HFFc6 (cell line): ENCODE measurements around the gene MRM2. TPM values are rescaled to one million over a fixed set of nuclear protein-coding genes. Genes with fewer than 3 reads are reported as not detected.

Experiments
- DNase-seq: peaks from one replicate; pipeline ENCODE4 v3.0.0-alpha.2; 2018
- H3K27ac Mint-ChIP-seq: 2 replicates; pipeline ENCODE4 v1.8.0; 2020; ENCODE audit warnings: mild to moderate bottlenecking, mixed read lengths
- H3K27me3 Mint-ChIP-seq: 2 replicates; pipeline ENCODE4 v1.8.0; 2021; ENCODE audit warnings: mild to moderate bottlenecking, moderate library complexity, mixed read lengths; ENCODE audit not compliant: insufficient read depth
- H3K36me3 Mint-ChIP-seq: 2 replicates; pipeline ENCODE4 v1.8.0; 2021; ENCODE audit warnings: low read depth, mixed read lengths
- H3K4me1 Mint-ChIP-seq: 2 replicates; pipeline ENCODE4 v1.8.0; 2020; ENCODE audit warnings: low read depth, mixed read lengths
- H3K4me3 Mint-ChIP-seq: 2 replicates; pipeline ENCODE4 v1.8.0; 2020; ENCODE audit warnings: mild to moderate bottlenecking, moderate library complexity, mixed read lengths
- H3K9me3 Mint-ChIP-seq: 2 replicates; pipeline ENCODE4 v1.8.0; 2020; ENCODE audit warnings: mild to moderate bottlenecking, mixed read lengths
- CTCF ChIP-seq: fragments of 200-600 bp; sonication (generic); IDR thresholded peaks from 2 replicates; pipeline ENCODE4 v1.5.0; 2021; ENCODE audit warnings: antibody characterized with exemption, mild to moderate bottlenecking
- total RNA-seq, 6 experiments: library from RNA; stranded (reverse); fragmentation: NEBNext Ultra II Directional; extraction: Animal tissue kit (Norgen Biotek cat#: 25700); gene quantifications; 2 replicates in 1 of 6; 3 replicates in 5 of 6; pipeline ENCODE4 v1.2.3, GENCODE V29; 2021

Gene MRM2
- total RNA-seq, 6 experiments from 2014 or later: 25.9 to 30.5 (median 27.5) TPM

- Mint-ChIP-seq H3K27me3 (no peaks in the 10 kb centered on the region), H3K4me1 (peaks cover 43% of the 10 kb centered on the region), H3K9me3 (no peaks in the 10 kb centered on the region), H3K27ac (peak overlapping the region; percentile 63; the same call in 1 of the 2 replicates), H3K4me3 (peak overlapping the region; percentile 90), H3K36me3 (peaks cover 15% of the 10 kb centered on the region)
- peak; percentile 27; the same call in 1 of the 2 replicates for TF ChIP-seq CTCF
- DNase-seq: no peak
Measured at GRCh38 chr7:2231992-2232765, 9.8 kb downstream of the MRM2 start.

- TF ChIP-seq CTCF: no peak
- Mint-ChIP-seq H3K36me3 (peaks cover 18% of the 10 kb centered on the region), H3K4me1 (peaks cover 43% of the 10 kb centered on the region), H3K9me3 (no peaks in the 10 kb centered on the region), H3K27ac (no peak overlapping the region), H3K27me3 (no peaks in the 10 kb centered on the region), H3K4me3 (0 out of 2 replicates have a peak overlapping the region, but pooled peaks have one; percentile 2)
- no peak for DNase-seq
Measured at GRCh38 chr7:2230882-2231281, 11.1 kb downstream of the MRM2 start.

GRCh38 chr7:2230226-2230625 is 11.8 kb downstream of the MRM2 start:
- H3K4me1 Mint-ChIP-seq: peaks cover 39% of the 10 kb centered on the region
- peaks cover 2% of the 10 kb centered on the region; the same call in 1 of the 2 replicates for H3K27me3 Mint-ChIP-seq
- 0 out of 2 replicates have a peak overlapping the region, but pooled peaks have one; percentile 2 for H3K4me3 Mint-ChIP-seq
- TF ChIP-seq CTCF: no peak
- no peak for DNase-seq
- H3K36me3 Mint-ChIP-seq: peaks cover 21% of the 10 kb centered on the region
- H3K27ac Mint-ChIP-seq: no peak overlapping the region
- no peaks in the 10 kb centered on the region for H3K9me3 Mint-ChIP-seq

GRCh38 chr7:2229467-2229866 is 12.5 kb downstream of the MRM2 start:
- Mint-ChIP-seq H3K4me3 (no peak overlapping the region), H3K9me3 (no peaks in the 10 kb centered on the region), H3K27ac (no peak overlapping the region), H3K27me3 (peaks cover 2% of the 10 kb centered on the region; the same call in 1 of the 2 replicates), H3K4me1 (peaks cover 32% of the 10 kb centered on the region), H3K36me3 (peaks cover 14% of the 10 kb centered on the region; the same call in 1 of the 2 replicates)
- TF ChIP-seq CTCF: no peak
- DNase-seq: no peak

GRCh38 chr7:2228921-2229320 is 13.1 kb downstream of the MRM2 start:
- Mint-ChIP-seq H3K9me3 (no peaks in the 10 kb centered on the region), H3K4me1 (peaks cover 26% of the 10 kb centered on the region), H3K27me3 (peaks cover 2% of the 10 kb centered on the region; the same call in 1 of the 2 replicates), H3K4me3 (no peak overlapping the region), H3K27ac (no peak overlapping the region), H3K36me3 (peaks cover 14% of the 10 kb centered on the region; the same call in 1 of the 2 replicates)
- no peak for DNase-seq
- TF ChIP-seq CTCF: no peak
